H9 (cell line): ENCODE data around the gene HAT1. TPM values are rescaled to one million over a fixed set of nuclear protein-coding genes. Genes with fewer than 3 reads are reported as not detected.
A peak's percentile ranks its signal among the peaks of the same experiment; 100 is the strongest.

Experiments used
- DNase-seq: peaks from one replicate; pipeline ENCODE4 v3.0.0-alpha.2; 2017
- H2AFZ ChIP-seq: one replicate; pipeline ENCODE4 v1.6.1; 2013; ENCODE audit warnings: mild to moderate bottlenecking, low read length, control low read depth, moderate library complexity
- H2AK5ac ChIP-seq: 2 replicates; pipeline ENCODE4 v1.6.1; 2013; ENCODE audit warnings: low read length, control low read depth, mixed read lengths; ENCODE audit not compliant: insufficient read length
- H2BK120ac ChIP-seq: one replicate; pipeline ENCODE4 v1.6.1; 2013; ENCODE audit warnings: low read depth, mild to moderate bottlenecking, low read length, control low read depth, inconsistent platforms; ENCODE audit not compliant: poor library complexity, severe bottlenecking
- H2BK12ac ChIP-seq: 2 replicates; pipeline ENCODE4 v1.6.1; 2013; ENCODE audit warnings: low read length, control low read depth, mixed read lengths, low read depth; ENCODE audit not compliant: insufficient read length
- H2BK15ac ChIP-seq: 2 replicates; pipeline ENCODE4 v1.6.1; 2013; ENCODE audit warnings: low read depth, low read length, control low read depth
- H2BK20ac ChIP-seq: one replicate; pipeline ENCODE4 v1.6.1; 2013; ENCODE audit warnings: low read depth, mild to moderate bottlenecking, low read length, control low read depth, inconsistent platforms; ENCODE audit not compliant: poor library complexity, severe bottlenecking
- H2BK5ac ChIP-seq: 2 replicates; pipeline ENCODE4 v1.6.1; 2013; ENCODE audit warnings: low read length, control low read depth, mixed read lengths; ENCODE audit not compliant: insufficient read length
- H3K14ac ChIP-seq: 2 replicates; pipeline ENCODE4 v1.6.1; 2013; ENCODE audit warnings: low read length, control low read depth; ENCODE audit not compliant: insufficient read depth
- H3K18ac ChIP-seq: 2 replicates; pipeline ENCODE4 v1.6.1; 2013; ENCODE audit warnings: low read depth, mild to moderate bottlenecking, mixed read lengths, low read length, control low read depth; ENCODE audit not compliant: insufficient read length
- H3K23ac ChIP-seq: 2 replicates; pipeline ENCODE4 v1.6.1; 2013; ENCODE audit warnings: low read length, control low read depth, mixed read lengths, low read depth; ENCODE audit not compliant: insufficient read length
- H3K23me2 ChIP-seq: 2 replicates; pipeline ENCODE4 v1.6.1; 2013; ENCODE audit warnings: low read depth, mild to moderate bottlenecking, mixed read lengths, low read length, control low read depth; ENCODE audit not compliant: insufficient read length, poor library complexity, severe bottlenecking
- H3K27ac ChIP-seq: 2 replicates; pipeline ENCODE4 v1.5.1; 2013; ENCODE audit warnings: low read length, control low read depth, mixed read lengths, low read depth; ENCODE audit not compliant: insufficient read length
- H3K27me3 ChIP-seq: 2 replicates; pipeline ENCODE4 v1.6.1; 2013; ENCODE audit warnings: low read length, control low read depth, inconsistent platforms; ENCODE audit not compliant: insufficient read depth
- H3K4ac ChIP-seq: 2 replicates; pipeline ENCODE4 v1.6.1; 2013; ENCODE audit warnings: low read depth, mild to moderate bottlenecking, control low read depth, inconsistent platforms, low read length, moderate library complexity
- H3K4me1 ChIP-seq: 2 replicates; pipeline ENCODE4 v1.6.1; 2013; ENCODE audit warnings: low read length, control low read depth, inconsistent platforms; ENCODE audit not compliant: insufficient read depth
- H3K4me2 ChIP-seq: 2 replicates; pipeline ENCODE4 v1.6.1; 2013; ENCODE audit warnings: low read length, control low read depth, mixed read lengths; ENCODE audit not compliant: insufficient read length, insufficient read depth
- H3K56ac ChIP-seq: 2 replicates; pipeline ENCODE4 v1.6.1; 2013; ENCODE audit warnings: low read depth, mild to moderate bottlenecking, mixed read lengths, low read length, control low read depth; ENCODE audit not compliant: insufficient read length
- H3K79me1 ChIP-seq: 2 replicates; pipeline ENCODE4 v1.6.1; 2013; ENCODE audit warnings: low read depth, mild to moderate bottlenecking, moderate library complexity, low read length, control low read depth, inconsistent platforms; ENCODE audit not compliant: insufficient read depth, poor library complexity, severe bottlenecking
- H3K79me2 ChIP-seq: 2 replicates; pipeline ENCODE4 v1.6.1; 2013; ENCODE audit warnings: low read length, control low read depth, inconsistent platforms; ENCODE audit not compliant: insufficient read depth
- H3K9ac ChIP-seq: 2 replicates; pipeline ENCODE4 v1.6.1; 2013; ENCODE audit warnings: low read length, control low read depth, mixed read lengths; ENCODE audit not compliant: insufficient read length; ENCODE audit errors: extremely low read depth
- H3K9me3 ChIP-seq: one replicate; pipeline ENCODE4 v1.6.1; 2013; ENCODE audit warnings: low read depth, low read length, inconsistent platforms; ENCODE audit not compliant: control insufficient read depth
- H3T11ph ChIP-seq: one replicate; pipeline ENCODE4 v1.6.1; 2013; ENCODE audit warnings: mild to moderate bottlenecking, low read length, control low read depth, inconsistent platforms
- H4K20me1 ChIP-seq: one replicate; pipeline ENCODE4 v1.6.1; 2013; ENCODE audit not compliant: control insufficient read depth, insufficient read length, insufficient read depth
- H4K5ac ChIP-seq: 2 replicates; pipeline ENCODE4 v1.6.1; 2013; ENCODE audit warnings: low read depth, mild to moderate bottlenecking, mixed read lengths, low read length, control low read depth; ENCODE audit not compliant: insufficient read length
- H4K8ac ChIP-seq: replicated peaks from 2 replicates; pipeline ENCODE4 v1.6.1; 2013; ENCODE audit warnings: low read length, control low read depth, mixed read lengths, low read depth; ENCODE audit not compliant: insufficient read length
- H4K91ac ChIP-seq: 2 replicates; pipeline ENCODE4 v1.6.1; 2013; ENCODE audit warnings: low read depth, mild to moderate bottlenecking, moderate library complexity, mixed read lengths, low read length, control low read depth; ENCODE audit not compliant: insufficient read length
- H3K27ac Mint-ChIP-seq, 3 experiments: 2 replicates in 2 of 3; 3 replicates in 1 of 3; pipeline ENCODE4 v1.8.0; 2020 to 2021; ENCODE audit warnings: mixed read lengths in 3 of 3, mild to moderate bottlenecking in 1 of 3, moderate library complexity in 1 of 3
- H3K27me3 Mint-ChIP-seq: 2 replicates; pipeline ENCODE4 v1.8.0; 2021; ENCODE audit warnings: low read depth, mild to moderate bottlenecking, moderate library complexity, mixed read lengths
- H3K36me3 Mint-ChIP-seq, 3 experiments: 2 replicates in 2 of 3; 3 replicates in 1 of 3; pipeline ENCODE4 v1.8.0; 2020 to 2021; ENCODE audit warnings: low read depth in 3 of 3, mixed read lengths in 3 of 3; ENCODE audit not compliant: insufficient read depth in 1 of 3
- H3K4me1 Mint-ChIP-seq, 2 experiments: 2 replicates each; pipeline ENCODE4 v1.8.0; 2020; ENCODE audit warnings: mixed read lengths in 2 of 2
- H3K4me3 Mint-ChIP-seq, 2 experiments: 2 replicates in 1 of 2; 3 replicates in 1 of 2; pipeline ENCODE4 v1.8.0; 2020 to 2021; ENCODE audit warnings: mild to moderate bottlenecking in 2 of 2, mixed read lengths in 2 of 2, moderate library complexity in 1 of 2
- H3K9me3 Mint-ChIP-seq, 2 experiments: 2 replicates in 1 of 2; 3 replicates in 1 of 2; pipeline ENCODE4 v1.8.0; 2020; ENCODE audit warnings: mild to moderate bottlenecking in 2 of 2, mixed read lengths in 2 of 2, moderate library complexity in 1 of 2
- CTCF ChIP-seq: fragments of 200-600 bp; sonication (generic); conservative IDR thresholded peaks from 3 replicates; pipeline ENCODE4 v1.8.0; 2021; ENCODE audit warnings: antibody characterized with exemption, mild to moderate bottlenecking
- WGBS: extraction: QIAGEN DNeasy Blood & Tissue Kit; methylation state at CpG from one replicate; pipeline ENCODE4 v1.1.7; 2013; ENCODE audit warnings: missing lambda C conversion rate, low lambda C conversion rate, mixed read lengths; ENCODE audit not compliant: insufficient read length; ENCODE audit errors: extremely low coverage; 5-methylcytosine and 5-hydroxymethylcytosine counted together
- long read RNA-seq: library from polyadenylated mRNA; unstranded; transcript quantifications from one replicate; pipeline ENCODE4 v2.0.0, GENCODE V29; 2020
- total RNA-seq: library from RNA; stranded (reverse); gene quantifications from 2 replicates; pipeline ENCODE4 v1.2.1, GENCODE V29; 2021

Gene HAT1
- total RNA-seq, result 73.0 and 75.0 TPM in 2 replicates
- long read RNA-seq, transcript HAT1-203 (10 exons, 1,567 nt), result minor isoform, 21 of 752 reads
- long read RNA-seq, transcript HAT1-201 (11 exons, 1,626 nt), result major isoform, 637 of 752 reads
- long read RNA-seq, partial matches to known transcripts, result 57 of 752 reads
- long read RNA-seq, other reads (novel, unspliced or antisense), result 36 of 752 reads

DNA sequence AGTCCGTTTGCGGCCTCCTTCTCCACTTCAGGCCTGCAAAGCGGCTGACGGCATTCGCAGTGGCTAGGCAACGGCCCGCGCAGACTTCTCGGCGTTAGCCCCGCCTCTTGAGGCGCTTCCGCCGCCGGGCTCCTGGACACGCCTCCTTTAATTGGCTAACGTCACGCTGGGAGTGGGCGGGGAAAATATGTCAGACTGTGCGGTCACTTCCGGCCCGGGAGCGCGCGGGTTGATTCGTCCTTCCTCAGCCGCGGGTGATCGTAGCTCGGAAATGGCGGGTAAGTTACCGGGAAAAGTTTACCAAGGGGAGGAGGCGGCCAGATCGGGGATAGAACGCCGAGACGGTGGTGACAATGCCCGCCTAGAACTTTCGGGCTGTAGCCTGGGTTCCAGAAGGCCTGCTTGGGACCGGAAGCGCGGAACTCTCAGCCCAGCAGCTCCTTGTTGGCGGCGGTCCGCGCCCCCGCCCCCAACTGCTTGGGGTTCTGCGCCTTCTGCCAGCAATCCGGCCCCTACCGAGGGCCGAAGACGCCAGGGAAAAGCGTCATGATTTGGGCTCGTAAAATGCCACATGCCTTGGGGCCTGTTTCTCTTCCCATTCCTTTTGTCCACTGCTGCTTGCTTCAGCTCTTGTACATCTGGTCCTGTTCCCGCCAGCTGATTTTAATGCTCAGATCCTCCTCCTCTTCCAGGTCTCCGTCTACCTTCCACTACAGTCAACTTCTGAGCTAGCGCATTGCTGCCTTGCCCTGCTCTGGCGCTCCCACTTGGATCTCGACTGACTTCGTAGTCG is at the start of gene HAT1:
Gene HAT1, plus strand, starts transcription at position 232 of the 793 bp plus-strand sequence. Its CDS starts 40 bp downstream, at position 272.
- no peak within 1 kb of the TSS for H2BK15ac ChIP-seq
- H4K8ac ChIP-seq, result no peak within 1 kb of the TSS
- no CpG with 5 or more reads among the region's 61 CpGs for WGBS
- no peak within 1 kb of the TSS for H2BK12ac ChIP-seq
- peak within 1 kb of the TSS; percentile 63 for H2AFZ ChIP-seq
- H3K27me3 ChIP-seq, result no peaks in the 10 kb centered on the region
- H3K36me3 Mint-ChIP-seq, result peaks cover 5 to 26% (median 21%) of the 10 kb centered on the region in 3 experiments; a peak in 6 of 7 replicates
- no peaks in the 10 kb centered on the region for H3K9me3 ChIP-seq
- H3K79me2 ChIP-seq, result peaks cover 3% of the 10 kb centered on the region; the same call in 1 of the 2 replicates
- H3K56ac ChIP-seq, result no peak within 1 kb of the TSS
- no peak within 1 kb of the TSS for H3K23ac ChIP-seq
- H3K9ac ChIP-seq, result peak within 1 kb of the TSS; percentile 88
- H3K27ac Mint-ChIP-seq, result peak within 1 kb of the TSS; percentile 92 to 99 (median 97)
- H4K20me1 ChIP-seq, result no peaks in the 10 kb centered on the region
- H2BK120ac ChIP-seq, result no peak within 1 kb of the TSS
- peaks cover 3% of the 10 kb centered on the region for H3K79me1 ChIP-seq
- H3K4me1 ChIP-seq, result no peaks in the 10 kb centered on the region; the same call in 1 of the 2 replicates
- no peak within 1 kb of the TSS for H3T11ph ChIP-seq
- H4K5ac ChIP-seq, result peak within 1 kb of the TSS; percentile 3
- H4K91ac ChIP-seq, result no peak within 1 kb of the TSS
- H3K4ac ChIP-seq, result no peak within 1 kb of the TSS
- H3K4me1 Mint-ChIP-seq, result peaks cover 14 to 17% of the 10 kb centered on the region in 2 experiments
- peak within 1 kb of the TSS; percentile 80 for H3K18ac ChIP-seq
- H3K4me3 Mint-ChIP-seq, result peak within 1 kb of the TSS; percentile 83 to 91
- no peak within 1 kb of the TSS for H2BK20ac ChIP-seq
- H2AK5ac ChIP-seq, result no peak within 1 kb of the TSS
- H3K4me2 ChIP-seq, result peak within 1 kb of the TSS; percentile 86
- no peak within 1 kb of the TSS for H2BK5ac ChIP-seq
- H3K23me2 ChIP-seq, result peaks cover 4% of the 10 kb centered on the region
- no peaks in the 10 kb centered on the region; a peak in 2 of 5 replicates for H3K9me3 Mint-ChIP-seq
- no peaks in the 10 kb centered on the region for H3K27me3 Mint-ChIP-seq
- peak within 1 kb of the TSS; percentile 39 for H3K27ac ChIP-seq
- TF ChIP-seq CTCF, result no peak
- H3K14ac ChIP-seq, result peak within 1 kb of the TSS; percentile 89; the same call in 1 of the 2 replicates
- peak; percentile 97 for DNase-seq
